GM18517 (cell line): ENCODE data around the gene TACC2.

Experiments
- ATAC-seq: cut with Tn5 transposase; IDR thresholded peaks from one replicate; pipeline ENCODE4 v1.9.1; 2021; ENCODE audit warnings: mild to moderate bottlenecking, moderate library complexity; ENCODE audit not compliant: unreplicated experiment

TACC2 gene

GRCh38 chr10:122163174-122164022 lies 174.4 kb downstream of the TACC2 start:
- ATAC-seq: no peak

DNA sequence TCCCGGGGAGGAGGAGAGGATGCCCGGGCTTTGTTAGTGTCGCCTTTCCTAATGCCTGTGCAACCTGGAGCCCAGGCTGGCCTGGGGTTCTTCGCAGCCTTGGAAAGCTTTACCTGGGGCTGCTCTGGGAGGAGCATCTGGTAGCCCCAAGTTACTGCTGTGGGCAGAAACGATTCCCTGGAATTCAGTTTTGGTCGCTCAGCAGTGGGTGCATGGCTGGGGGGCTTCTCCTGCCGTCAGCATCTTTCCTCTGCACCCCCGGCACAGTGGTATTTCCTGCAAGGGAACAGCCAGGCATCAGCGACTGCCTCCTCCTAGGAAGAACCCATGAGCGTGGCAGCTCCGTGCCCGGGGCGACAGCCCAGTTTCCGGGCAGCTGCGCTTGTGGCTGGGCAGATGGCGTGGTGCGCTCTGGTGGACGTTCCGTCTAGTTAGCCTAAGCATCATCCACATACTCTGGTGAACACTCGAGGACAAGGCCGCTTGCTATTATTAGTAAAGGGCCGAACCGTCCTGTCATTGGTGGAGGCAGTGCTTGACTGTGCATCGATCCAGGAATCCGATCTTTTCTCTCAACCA lies 175.1 kb downstream of the TACC2 start:
- ATAC-seq: no peak

DNA sequence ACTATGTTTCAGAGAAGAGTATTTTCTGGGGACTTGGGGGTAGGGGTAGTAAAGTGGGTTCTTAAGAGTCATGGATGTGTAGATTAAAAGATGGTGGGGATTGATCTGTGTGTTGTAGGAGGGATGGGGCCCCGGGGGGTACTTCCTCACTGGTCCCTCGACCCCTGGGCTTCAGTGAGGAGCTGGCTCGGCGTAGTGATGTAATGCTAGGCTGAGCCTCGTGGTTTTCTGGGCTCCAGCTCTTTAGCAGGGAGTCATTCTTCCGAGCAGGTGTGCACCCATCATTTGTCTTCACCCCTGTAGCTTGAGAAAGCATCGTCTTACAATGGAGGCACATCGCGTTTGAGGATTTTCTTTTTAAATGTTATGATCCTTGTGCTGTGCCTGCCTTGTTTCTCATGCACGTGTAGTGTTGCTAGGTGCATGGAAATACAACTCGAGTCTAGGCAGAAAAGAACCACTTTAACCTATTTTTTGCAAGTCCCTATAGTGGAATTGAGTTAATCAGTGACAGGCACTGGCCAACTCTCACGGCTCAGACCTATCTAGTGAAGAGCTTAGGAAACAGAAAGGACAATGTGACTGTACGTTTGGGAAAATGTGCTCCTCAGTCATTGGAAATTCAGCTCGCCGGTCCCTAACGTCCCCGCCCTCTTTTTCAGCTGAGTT lies 176.0 kb downstream of the TACC2 start:
- no peak for ATAC-seq

GRCh38 chr10:122165484-122166276 lies 176.7 kb downstream of the TACC2 start:
- no peak for ATAC-seq

DNA sequence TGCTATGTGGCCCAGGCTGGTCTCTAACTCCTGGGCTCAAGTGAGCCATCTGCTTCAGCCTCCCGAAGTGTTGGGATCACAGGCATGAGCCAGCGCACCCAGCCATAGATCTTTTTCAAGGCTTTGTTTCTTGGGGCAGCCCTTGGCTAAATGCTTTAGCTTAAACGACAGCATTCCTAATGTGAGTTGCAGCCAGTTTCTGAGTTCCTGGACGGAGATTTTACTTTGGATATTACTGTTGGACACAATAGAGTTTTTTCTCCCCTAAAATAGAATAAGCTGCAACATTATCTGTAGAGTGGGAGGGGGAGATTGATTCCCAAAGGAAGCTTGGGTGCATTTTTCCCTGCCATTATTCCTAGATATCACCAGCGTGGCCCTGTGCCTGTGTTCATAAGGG lies 179.1 kb downstream of the TACC2 start:
- ATAC-seq: no peak

- no peak for ATAC-seq
These were observed 179.8 kb downstream of the TACC2 start for GRCh38 chr10:122168598-122169394.

DNA sequence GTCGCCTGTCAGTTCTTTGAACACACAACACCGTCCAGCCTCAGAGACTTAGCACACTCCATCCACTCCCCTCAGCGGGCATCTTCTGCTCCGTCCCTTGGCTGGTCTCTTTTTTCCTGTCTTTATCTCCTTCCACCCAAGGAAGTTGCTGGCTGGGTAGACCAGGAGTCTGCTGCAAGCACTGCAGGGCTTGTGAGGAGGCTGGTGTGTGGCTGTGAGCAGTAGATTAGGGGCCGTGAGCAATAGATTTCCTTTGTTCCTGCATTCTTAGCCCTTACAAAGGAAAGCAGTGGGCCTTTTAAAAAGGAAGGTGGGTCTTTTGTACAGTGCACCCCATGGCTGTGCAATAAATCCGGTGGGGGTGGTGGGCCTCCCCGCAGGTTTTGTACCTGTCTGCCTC lies 181.8 kb downstream of the TACC2 start:
- no peak for ATAC-seq

DNA sequence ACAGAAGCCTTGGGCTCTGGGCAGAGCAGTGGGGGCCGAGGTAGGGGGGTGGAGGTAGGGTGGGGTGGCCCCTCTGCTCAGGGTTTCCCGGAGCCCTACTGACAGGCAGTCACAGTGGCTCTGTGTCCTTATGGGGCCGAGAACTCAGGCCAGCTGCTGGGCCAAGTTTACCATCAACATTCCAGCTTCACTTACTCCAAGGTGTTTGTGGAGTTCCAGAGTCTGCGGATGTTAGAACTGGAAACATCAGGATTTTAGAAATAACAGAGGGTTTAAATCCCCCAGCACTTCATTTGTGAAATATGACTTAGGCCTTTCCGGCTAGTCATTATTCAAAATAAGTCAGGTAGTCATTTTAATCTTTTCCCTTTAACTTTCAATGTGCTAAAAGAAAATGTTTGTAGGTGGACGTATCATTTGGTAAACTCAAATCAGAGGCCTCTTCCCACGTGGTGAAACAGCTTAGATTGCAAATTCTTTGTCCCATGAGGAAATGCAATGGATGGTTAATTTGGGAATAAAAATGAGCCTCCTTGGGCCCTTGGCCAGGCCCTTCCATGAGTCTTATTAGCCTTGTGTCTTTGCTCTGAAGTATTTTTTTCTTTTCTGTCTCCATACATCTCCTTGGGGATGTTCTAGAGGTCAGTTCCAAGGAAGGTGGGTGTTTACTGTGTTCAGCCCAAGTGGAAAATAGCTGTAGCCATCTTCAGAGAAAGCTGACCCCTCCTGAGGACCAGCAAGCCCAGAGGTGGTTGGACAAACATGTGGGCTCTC lies 182.5 kb downstream of the TACC2 start:
- ATAC-seq: no peak

- no peak for ATAC-seq
These were observed 183.5 kb downstream of the TACC2 start for GRCh38 chr10:122172361-122173008.

GRCh38 chr10:122173337-122173736 lies 184.4 kb downstream of the TACC2 start:
- ATAC-seq: no peak

DNA sequence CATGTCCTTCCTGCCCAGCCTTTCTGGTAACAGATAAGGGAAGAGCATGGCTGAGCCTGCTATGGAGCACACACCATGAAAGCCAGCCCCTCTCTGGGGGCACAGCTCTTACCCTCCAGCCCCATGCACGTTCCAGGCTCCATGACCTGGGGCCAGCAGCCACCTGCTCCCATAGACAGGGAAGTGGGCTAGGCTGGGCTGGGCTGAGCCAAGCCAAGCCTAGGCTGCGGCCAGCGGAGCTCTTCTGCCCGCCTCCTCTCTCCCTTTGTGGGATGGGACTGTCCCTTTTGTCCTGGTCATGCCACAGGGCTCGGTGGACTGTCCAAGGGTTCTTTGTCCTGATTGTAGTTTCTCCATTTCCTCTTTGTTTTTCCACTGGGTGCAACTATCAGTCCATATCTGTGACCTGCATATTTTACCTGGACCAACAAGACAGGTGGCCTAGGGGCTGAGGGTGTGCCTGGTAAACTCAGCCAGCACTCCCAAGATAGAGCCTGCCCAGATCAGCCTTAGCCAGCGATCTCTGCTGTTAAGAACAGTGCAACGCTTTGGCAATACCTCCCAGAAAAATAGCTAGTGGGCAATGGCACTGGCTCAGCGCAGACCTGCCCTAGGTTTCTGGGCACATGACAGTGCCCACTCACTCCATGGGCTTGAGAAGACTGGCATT lies 184.9 kb downstream of the TACC2 start:
- no peak for ATAC-seq

- no peak for ATAC-seq
These were observed 187.6 kb downstream of the TACC2 start for GRCh38 chr10:122176232-122177213.

DNA sequence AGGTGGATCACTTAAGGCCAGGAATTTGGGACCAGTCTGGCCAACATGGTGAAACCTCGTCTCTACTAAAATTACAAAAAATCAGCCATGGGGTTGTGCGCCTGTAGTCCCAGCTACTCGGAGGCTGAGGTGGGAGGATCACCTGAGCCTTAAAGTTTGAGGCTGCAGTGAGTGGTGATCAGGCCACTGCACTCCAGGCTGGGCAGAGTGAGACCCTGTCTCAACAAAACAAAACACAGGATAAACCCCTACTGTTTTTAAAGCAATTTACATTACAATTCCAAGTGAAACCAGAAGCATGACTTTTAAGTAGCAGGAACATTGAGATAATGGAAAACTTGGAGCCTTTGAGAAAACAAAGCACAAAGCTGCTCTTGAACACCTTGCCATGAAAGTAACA lies 189.7 kb downstream of the TACC2 start:
- no peak for ATAC-seq

GRCh38 chr10:122181041-122181732 lies 192.2 kb downstream of the TACC2 start:
- no peak for ATAC-seq

DNA sequence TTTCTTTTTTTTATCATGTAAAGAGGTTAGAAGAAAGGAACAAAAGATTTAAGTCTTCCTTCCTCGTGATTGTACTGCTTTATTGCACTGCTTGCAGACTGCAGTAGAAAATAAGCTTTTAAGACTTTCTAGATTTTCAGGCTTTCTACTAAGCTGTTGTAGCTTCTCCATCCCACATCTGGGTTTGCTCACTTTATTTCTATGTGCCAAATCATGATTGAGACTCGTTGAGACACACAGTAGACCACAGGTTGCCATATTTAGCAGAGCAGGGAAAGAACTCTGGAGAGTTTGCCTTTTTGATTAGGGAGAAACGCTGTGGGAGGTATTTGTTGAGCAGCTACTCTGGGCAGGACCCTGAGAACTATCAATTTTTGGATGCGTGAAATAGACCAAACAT lies 192.9 kb downstream of the TACC2 start:
- ATAC-seq: no peak

DNA sequence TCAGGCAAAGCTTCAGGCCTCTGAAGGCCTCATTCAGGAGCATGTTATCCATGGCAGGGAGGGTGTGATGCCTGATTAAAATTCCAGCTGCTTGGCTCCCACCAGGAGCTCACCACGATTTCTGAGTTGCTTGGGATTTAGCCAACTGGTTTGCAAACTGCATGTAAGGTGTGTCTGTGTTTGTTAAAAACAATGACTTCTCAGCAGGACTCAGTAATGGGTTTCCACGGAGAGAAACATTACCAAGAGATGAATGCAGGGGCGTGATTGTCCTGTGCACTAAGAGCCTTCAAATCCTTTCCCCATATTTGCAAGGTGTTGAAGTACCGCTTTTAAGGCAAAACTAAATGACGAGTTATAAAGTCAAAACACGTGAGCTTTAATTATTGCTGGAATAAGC lies 193.3 kb downstream of the TACC2 start:
- no peak for ATAC-seq

GRCh38 chr10:122184254-122184653 lies 195.3 kb downstream of the TACC2 start:
- ATAC-seq: no peak
